Left hindlimb (tissue), 1 donor: ENCODE data around the gene KIAA0408.
"Not testable (repeated sequence)": the region's sequence is repeated elsewhere in the genome, so short reads cannot be mapped to it uniquely, and the experiment has no call there.

Source experiments
- DNase-seq: peaks from one replicate; pipeline ENCODE4 v3.0.0-alpha.2; 2018

KIAA0408 gene

GRCh38 chr6:127462376-127462775 lies 3.2 kb upstream of the KIAA0408 start:
- no peak for DNase-seq

GRCh38 chr6:127460465-127460864 lies 1.3 kb upstream of the KIAA0408 start:
- DNase-seq = no peak

GRCh38 chr6:127458817-127459216 lies 372 bp downstream of the KIAA0408 start:
- DNase-seq = peak; percentile 52

- DNase-seq = no peak
Measured at GRCh38 chr6:127458222-127458621, 967 bp downstream of the KIAA0408 start.

- no peak for DNase-seq
Measured at GRCh38 chr6:127457456-127458064, 1.6 kb downstream of the KIAA0408 start.

- no peak for DNase-seq
Measured at GRCh38 chr6:127456465-127456864, 2.7 kb downstream of the KIAA0408 start.

GRCh38 chr6:127453845-127454619 lies 5.2 kb downstream of the KIAA0408 start:
- DNase-seq = no peak

- DNase-seq = no peak
Measured at GRCh38 chr6:127452803-127453202, 6.4 kb downstream of the KIAA0408 start.

GRCh38 chr6:127451388-127451787 lies 7.8 kb downstream of the KIAA0408 start:
- DNase-seq = no peak

- DNase-seq = no peak
Measured at GRCh38 chr6:127447780-127448179, 11.4 kb downstream of the KIAA0408 start.

- DNase-seq = no peak
Measured at GRCh38 chr6:127446356-127446755, 12.8 kb downstream of the KIAA0408 start.

GRCh38 chr6:127441881-127442280 lies 17.3 kb downstream of the KIAA0408 start:
- no peak for DNase-seq

- no peak for DNase-seq
Measured at GRCh38 chr6:127439718-127440117, 19.5 kb downstream of the KIAA0408 start.

GRCh38 chr6:127436578-127437110 lies 22.5 kb downstream of the KIAA0408 start:
- no peak for DNase-seq

- DNase-seq = no peak
Measured at GRCh38 chr6:127435626-127436220, 23.5 kb downstream of the KIAA0408 start.

GRCh38 chr6:127434651-127435050 lies 24.5 kb downstream of the KIAA0408 start:
- no peak for DNase-seq

- not testable (repeated sequence) for DNase-seq
Measured at GRCh38 chr6:127428562-127428961, 30.6 kb downstream of the KIAA0408 start.

- DNase-seq = no peak
Measured at GRCh38 chr6:127423921-127424320, 35.3 kb downstream of the KIAA0408 start.

- not testable (repeated sequence) for DNase-seq
Measured at GRCh38 chr6:127421164-127421563, 38.0 kb downstream of the KIAA0408 start.

GRCh38 chr6:127420556-127420955 lies 38.6 kb downstream of the KIAA0408 start:
- peak; percentile 51 for DNase-seq

GRCh38 chr6:127415096-127415495 lies 44.1 kb downstream of the KIAA0408 start:
- no peak for DNase-seq

- not testable (repeated sequence) for DNase-seq
Measured at GRCh38 chr6:127413123-127413522, 46.1 kb downstream of the KIAA0408 start.

- not testable (repeated sequence) for DNase-seq
Measured at GRCh38 chr6:127412016-127412415, 47.2 kb downstream of the KIAA0408 start.
